A673 (cell line): ENCODE data around the gene ZER1. TPM values are rescaled to one million over a fixed set of nuclear protein-coding genes. Genes with fewer than 3 reads are reported as not detected.

ENCODE experiments used
- BruUV-seq: library from RNA; stranded (reverse); fragments of 400-500 nt; replicated peaks from 2 replicates; lab custom pipeline; 2021; lab: Mats Ljungman, UMichigan
- CTCF ChIA-PET: fragments of 300-600 bp; sonication (Branson Sonifier 250); formaldehyde crosslinking; loops from one replicate; lab custom pipeline; 2022; ENCODE audit warnings: antibody characterized with exemption; lab: Charles Lee
- POLR2A ChIA-PET: fragments of 300-600 bp; sonication (Branson Sonifier 250); formaldehyde crosslinking; loops from one replicate; lab custom pipeline; 2022; ENCODE audit warnings: antibody characterized with exemption; ENCODE audit not compliant: low non-redundant PET; lab: Charles Lee
- DNase-seq: peaks from one replicate; pipeline ENCODE4 v3.0.0-alpha.2; 2015; ENCODE audit warnings: low spot score
- H3K27ac ChIP-seq: fragments of 200-600 bp; sonication (generic); 2 replicates; pipeline ENCODE4 v1.5.1; 2016; ENCODE audit warnings: mixed run types, low read depth, mild to moderate bottlenecking, mixed read lengths, antibody characterized with exemption, low read length; ENCODE audit not compliant: poor library complexity, severe bottlenecking
- H3K27me3 ChIP-seq: fragments of 200-600 bp; sonication (generic); replicated peaks from 2 replicates; pipeline ENCODE4 v1.6.1; 2017; ENCODE audit warnings: mixed run types, low read depth, mild to moderate bottlenecking, mixed read lengths, antibody characterized with exemption, low read length; ENCODE audit not compliant: insufficient read depth, poor library complexity
- H3K36me3 ChIP-seq: fragments of 200-600 bp; sonication (generic); 2 replicates; pipeline ENCODE4 v1.6.1; 2016; ENCODE audit warnings: mixed run types, mild to moderate bottlenecking, mixed read lengths, antibody characterized with exemption, low read length; ENCODE audit not compliant: insufficient read depth, poor library complexity, severe bottlenecking
- H3K4me1 ChIP-seq: fragments of 200-600 bp; sonication (generic); 2 replicates; pipeline ENCODE4 v1.6.1; 2017; ENCODE audit warnings: mixed run types, mild to moderate bottlenecking, mixed read lengths, antibody characterized with exemption, low read length; ENCODE audit not compliant: insufficient read depth, poor library complexity, severe bottlenecking
- H3K4me3 ChIP-seq: fragments of 200-600 bp; sonication (generic); 2 replicates; pipeline ENCODE4 v1.5.1; 2016; ENCODE audit warnings: low read depth, mixed run types, mild to moderate bottlenecking, mixed read lengths, low read length; ENCODE audit not compliant: poor library complexity, severe bottlenecking
- H3K9me3 ChIP-seq: fragments of 200-600 bp; sonication (generic); 2 replicates; pipeline ENCODE4 v1.6.1; 2016; ENCODE audit warnings: mixed run types, low read depth, mild to moderate bottlenecking, mixed read lengths, antibody characterized with exemption, low read length; ENCODE audit not compliant: poor library complexity, severe bottlenecking
- EZH2 ChIP-seq: fragments of 200-600 bp; sonication (generic); IDR thresholded peaks from 2 replicates; pipeline ENCODE4 v1.6.1; 2017; ENCODE audit warnings: borderline replicate concordance, low read depth, mild to moderate bottlenecking, mixed read lengths, antibody characterized with exemption, low read length; ENCODE audit not compliant: poor library complexity, severe bottlenecking
- intact Hi-C: fragments of 100-400 bp; cut with micrococcal nuclease; formaldehyde crosslinking; loops from one replicate; pipeline ENCODE4 v1.10.0; 2022; ENCODE audit not compliant: unreplicated experiment
- total RNA-seq: library from RNA; stranded (reverse); gene quantifications from 2 replicates; pipeline ENCODE4 v1.2.3, GENCODE V29; 2021
- TF ChIP-seq, protein P1 (sequence below): fragments of 300-800, 200-600 bp; sonication (generic); conservative IDR thresholded peaks from 2 replicates; pipeline ENCODE4 v1.5.1; 2017; ENCODE audit warnings: low read depth, mild to moderate bottlenecking, antibody characterized with exemption, low read length, moderate library complexity, mixed read lengths

The ZER1 gene
- total RNA-seq, 1 experiment from 2014 or later: 12.9 TPM

GRCh38 chr9:128762671-128763449 is 8.9 kb downstream of the ZER1 start:
- no peak for DNase-seq
- H3K4me3 ChIP-seq: no peak overlapping the region
- TF ChIP-seq EZH2: no peak
- TF ChIP-seq, protein P1, sequence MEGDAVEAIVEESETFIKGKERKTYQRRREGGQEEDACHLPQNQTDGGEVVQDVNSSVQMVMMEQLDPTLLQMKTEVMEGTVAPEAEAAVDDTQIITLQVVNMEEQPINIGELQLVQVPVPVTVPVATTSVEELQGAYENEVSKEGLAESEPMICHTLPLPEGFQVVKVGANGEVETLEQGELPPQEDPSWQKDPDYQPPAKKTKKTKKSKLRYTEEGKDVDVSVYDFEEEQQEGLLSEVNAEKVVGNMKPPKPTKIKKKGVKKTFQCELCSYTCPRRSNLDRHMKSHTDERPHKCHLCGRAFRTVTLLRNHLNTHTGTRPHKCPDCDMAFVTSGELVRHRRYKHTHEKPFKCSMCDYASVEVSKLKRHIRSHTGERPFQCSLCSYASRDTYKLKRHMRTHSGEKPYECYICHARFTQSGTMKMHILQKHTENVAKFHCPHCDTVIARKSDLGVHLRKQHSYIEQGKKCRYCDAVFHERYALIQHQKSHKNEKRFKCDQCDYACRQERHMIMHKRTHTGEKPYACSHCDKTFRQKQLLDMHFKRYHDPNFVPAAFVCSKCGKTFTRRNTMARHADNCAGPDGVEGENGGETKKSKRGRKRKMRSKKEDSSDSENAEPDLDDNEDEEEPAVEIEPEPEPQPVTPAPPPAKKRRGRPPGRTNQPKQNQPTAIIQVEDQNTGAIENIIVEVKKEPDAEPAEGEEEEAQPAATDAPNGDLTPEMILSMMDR: no peak
- no peaks in the 10 kb centered on the region for H3K9me3 ChIP-seq
- intact Hi-C loops: no loop called here
- no TSS peak for BruUV-seq
- CTCF ChIA-PET: no interaction called here
- H3K27ac ChIP-seq: no peak overlapping the region
- no peaks in the 10 kb centered on the region for H3K27me3 ChIP-seq
- no peaks in the 10 kb centered on the region for H3K36me3 ChIP-seq
- no peaks in the 10 kb centered on the region for H3K4me1 ChIP-seq
- POLR2A ChIA-PET: no interaction called here

GRCh38 chr9:128757602-128758001 is 14.1 kb downstream of the ZER1 start:
- no peak for TF ChIP-seq EZH2
- TF ChIP-seq, protein P1: no peak
- POLR2A ChIA-PET: interaction anchor here (0.6 kb wide), 1 partner anchor 19 kb away, joined by 6 read pairs; no protein-coding TSS in a partner anchor

GRCh38 chr9:128753627-128754026 is 18.1 kb downstream of the ZER1 start:
- no TSS peak for BruUV-seq
- H3K4me3 ChIP-seq: no peak overlapping the region
- no peak for DNase-seq
- no peaks in the 10 kb centered on the region for H3K36me3 ChIP-seq
- no peaks in the 10 kb centered on the region for H3K4me1 ChIP-seq
- intact Hi-C loops: no loop called here
- no peaks in the 10 kb centered on the region for H3K9me3 ChIP-seq
- no peaks in the 10 kb centered on the region for H3K27me3 ChIP-seq
- TF ChIP-seq, protein P1: no peak
- no peak for TF ChIP-seq EZH2
- POLR2A ChIA-PET: no interaction called here
- CTCF ChIA-PET: no interaction called here
- no peak overlapping the region for H3K27ac ChIP-seq

More at GRCh38 chr9:128757602-128758001, 14.1 kb downstream of the ZER1 start:
- intact Hi-C loops: no loop called here
- Histone ChIP-seq H3K27ac (no peak overlapping the region), H3K36me3 (no peaks in the 10 kb centered on the region), H3K4me1 (no peaks in the 10 kb centered on the region), H3K9me3 (no peaks in the 10 kb centered on the region), H3K4me3 (no peak overlapping the region), H3K27me3 (no peaks in the 10 kb centered on the region)
- no TSS peak for BruUV-seq
- no peak for DNase-seq
- CTCF ChIA-PET: no interaction called here
